HepG2 (cell line): ENCODE measurements around the gene CD79A. TPM values are rescaled to one million over a fixed set of nuclear protein-coding genes. Genes with fewer than 3 reads are reported as not detected.

ENCODE experiments used
- HCFC1 ChIP-seq: fragments of 150-350 bp; IDR thresholded peaks from 2 replicates; pipeline ENCODE4 v1.6.1; 2014; ENCODE audit warnings: low read depth, low read length
- IKZF1 ChIP-seq: fragments of 450-650 bp; IDR thresholded peaks from 2 replicates; pipeline ENCODE4 v1.7.1; 2016
- IRF2 ChIP-seq: IDR thresholded peaks from 2 replicates; pipeline ENCODE4 v1.6.1; 2018; ENCODE audit warnings: missing genetic modification reagents, missing compliant biosample characterization
- KLF15 ChIP-seq: sonication (generic); formaldehyde crosslinking; IDR thresholded peaks from 2 replicates; pipeline ENCODE4 v1.8.1; 2023; ENCODE audit warnings: borderline replicate concordance, mild to moderate bottlenecking, inconsistent platforms, missing genetic modification reagents, mixed read lengths
- KLF9 ChIP-seq: IDR thresholded peaks from 2 replicates; pipeline ENCODE4 v1.6.1; 2016; ENCODE audit warnings: low read depth
- RXRA ChIP-seq: sonication (generic); formaldehyde crosslinking; IDR thresholded peaks from 2 replicates; pipeline ENCODE4 v1.5.1; 2020; ENCODE audit warnings: missing genetic modification reagents
- SKI ChIP-seq: fragments of 450-650 bp; IDR thresholded peaks from one replicate; pipeline ENCODE4 v1.6.1; 2018; ENCODE audit warnings: mild to moderate bottlenecking; ENCODE audit not compliant: partially characterized antibody
- SMAD3 ChIP-seq: sonication (generic); formaldehyde crosslinking; IDR thresholded peaks from 2 replicates; pipeline ENCODE4 v1.4.0; 2020; ENCODE audit warnings: missing genetic modification reagents
- ZFP1 ChIP-seq: IDR thresholded peaks from 2 replicates; pipeline ENCODE4 v1.6.1; 2016
- ZKSCAN8 ChIP-seq: IDR thresholded peaks from 2 replicates; pipeline ENCODE4 v1.6.1; 2016; ENCODE audit warnings: borderline replicate concordance, missing genetic modification reagents, missing compliant biosample characterization
- ZNF224 ChIP-seq: sonication (generic); formaldehyde crosslinking; IDR thresholded peaks from 2 replicates; pipeline ENCODE4 v1.5.0; 2020; ENCODE audit warnings: mild to moderate bottlenecking, missing genetic modification reagents
- ZNF234 ChIP-seq: sonication (generic); formaldehyde crosslinking; conservative IDR thresholded peaks from 2 replicates; pipeline ENCODE4 v1.5.1; 2020; ENCODE audit warnings: mild to moderate bottlenecking, missing genetic modification reagents
- ZNF30 ChIP-seq: sonication (generic); formaldehyde crosslinking; IDR thresholded peaks from 2 replicates; pipeline ENCODE4 v1.5.0; 2020; ENCODE audit warnings: mild to moderate bottlenecking, missing genetic modification reagents
- ZNF550 ChIP-seq: sonication (generic); formaldehyde crosslinking; IDR thresholded peaks from 2 replicates; pipeline ENCODE4 v1.4.0; 2020; ENCODE audit warnings: mild to moderate bottlenecking, missing genetic modification reagents, borderline replicate concordance
- ZNF556 ChIP-seq: sonication (generic); formaldehyde crosslinking; IDR thresholded peaks from 2 replicates; pipeline ENCODE4 v1.4.0; 2020; ENCODE audit warnings: mild to moderate bottlenecking, missing genetic modification reagents, borderline replicate concordance
- ZNF570 ChIP-seq: sonication (generic); formaldehyde crosslinking; IDR thresholded peaks from 2 replicates; pipeline ENCODE4 v1.4.0; 2020; ENCODE audit warnings: mild to moderate bottlenecking, missing genetic modification reagents, borderline replicate concordance
- polyA plus RNA-seq, 8 experiments: library from polyadenylated mRNA; depleted of rRNA in 3 of 8; stranded (reverse) in 7 of 8; unstranded in 1 of 8; fragments of >200 nt; fragmentation: Illumina TruSeq in 4 of 8; extraction: Trizol in 4 of 8; gene quantifications; 2 replicates each; pipeline versions ENCODE4 v1.2.1 to v1.2.3, GENCODE V29; 2011 to 2016; ENCODE audit warnings: low read depth in 4 of 8, missing spikeins in 1 of 8, mixed read lengths in 1 of 8; ENCODE audit not compliant: insufficient read depth in 1 of 8
- total RNA-seq, 5 experiments: library from RNA; depleted of rRNA; stranded (reverse); fragments of >200 nt; fragmentation: Illumina TruSeq; extraction: Trizol; gene quantifications; 2 replicates each; pipeline ENCODE4 v1.2.3, GENCODE V29; 2016; ENCODE audit warnings: low read depth in 1 of 5
- TF ChIP-seq, protein P1 (sequence below): sonication (generic); formaldehyde crosslinking; IDR thresholded peaks from 2 replicates; pipeline ENCODE4 v1.5.0; 2020; ENCODE audit warnings: mild to moderate bottlenecking, missing genetic modification reagents
- TF ChIP-seq, protein P2 (sequence below): sonication (generic); formaldehyde crosslinking; IDR thresholded peaks from 2 replicates; pipeline ENCODE4 v1.5.0; 2020; ENCODE audit warnings: mild to moderate bottlenecking, missing genetic modification reagents
- TF ChIP-seq, protein P3 (sequence below): fragments of 450-650 bp; IDR thresholded peaks from 2 replicates; pipeline ENCODE4 v1.6.1; 2016
- TF ChIP-seq, protein P4 (sequence below), 2 experiments: sonication (generic) in 1 of 2; formaldehyde crosslinking in 1 of 2; IDR thresholded peaks; 2 replicates each; pipeline versions ENCODE4 v1.6.1 to v1.9.0; 2014 to 2022; ENCODE audit warnings: antibody characterized with exemption in 1 of 2, borderline replicate concordance in 1 of 2, inconsistent platforms in 1 of 2, low read depth in 1 of 2, missing genetic modification reagents in 1 of 2

CD79A gene
- total and polyA plus RNA-seq, 2 of the 13 experiments (the other 11 are each of a cell fraction or from before 2014, with no cell fraction given): 0.24 to 0.33 TPM

DNA sequence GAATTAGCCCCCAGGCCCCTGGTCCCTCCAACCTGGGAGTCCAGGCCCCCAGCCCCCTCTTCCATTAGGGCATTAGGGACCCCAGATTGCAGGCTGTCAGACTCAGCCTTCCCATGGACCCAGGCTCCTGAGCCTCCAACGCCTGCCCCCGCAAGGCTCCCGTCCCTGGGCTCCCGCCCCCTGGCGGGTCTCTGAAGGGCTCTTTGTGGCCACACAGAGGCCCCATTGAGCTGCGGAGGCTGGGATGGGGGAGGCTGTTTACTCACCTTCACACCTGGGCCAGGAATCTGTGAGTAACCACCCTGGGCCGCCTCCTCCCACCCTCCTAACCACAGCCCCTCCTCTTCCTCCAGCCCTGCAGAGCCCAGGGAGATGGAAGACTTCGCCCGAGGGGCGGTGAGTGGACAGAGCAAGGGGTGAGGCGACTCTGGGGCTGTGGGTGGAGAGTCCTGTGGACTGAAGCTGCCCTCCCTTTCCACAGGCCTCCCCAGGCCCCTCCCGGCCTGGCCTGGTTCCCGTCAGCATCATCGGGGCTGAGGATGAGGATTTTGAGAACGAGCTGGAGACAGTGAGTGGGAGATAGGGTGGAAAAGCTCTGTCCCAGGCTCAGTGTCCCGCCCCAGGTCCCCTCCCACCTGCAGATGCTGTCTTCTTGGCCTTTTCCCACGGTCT is 10.8 kb downstream of the CD79A start (continued):
- TF ChIP-seq, protein P1, sequence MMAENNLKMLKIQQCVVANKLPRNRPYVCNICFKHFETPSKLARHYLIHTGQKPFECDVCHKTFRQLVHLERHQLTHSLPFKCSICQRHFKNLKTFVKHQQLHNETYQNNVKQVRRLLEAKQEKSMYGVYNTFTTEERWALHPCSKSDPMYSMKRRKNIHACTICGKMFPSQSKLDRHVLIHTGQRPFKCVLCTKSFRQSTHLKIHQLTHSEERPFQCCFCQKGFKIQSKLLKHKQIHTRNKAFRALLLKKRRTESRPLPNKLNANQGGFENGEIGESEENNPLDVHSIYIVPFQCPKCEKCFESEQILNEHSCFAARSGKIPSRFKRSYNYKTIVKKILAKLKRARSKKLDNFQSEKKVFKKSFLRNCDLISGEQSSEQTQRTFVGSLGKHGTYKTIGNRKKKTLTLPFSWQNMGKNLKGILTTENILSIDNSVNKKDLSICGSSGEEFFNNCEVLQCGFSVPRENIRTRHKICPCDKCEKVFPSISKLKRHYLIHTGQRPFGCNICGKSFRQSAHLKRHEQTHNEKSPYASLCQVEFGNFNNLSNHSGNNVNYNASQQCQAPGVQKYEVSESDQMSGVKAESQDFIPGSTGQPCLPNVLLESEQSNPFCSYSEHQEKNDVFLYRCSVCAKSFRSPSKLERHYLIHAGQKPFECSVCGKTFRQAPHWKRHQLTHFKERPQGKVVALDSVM (CRISPR knock-in tag): peak; percentile 98
- TF ChIP-seq IKZF1 (no peak), ZNF550 (no peak), IRF2 (CRISPR knock-in tag) (peak; percentile 60; the same call in 1 of the 2 replicates), KLF15 (CRISPR knock-in tag) (no peak), KLF9 (CRISPR knock-in tag) (no peak), SKI (peak; percentile 55), SMAD3 (peak; percentile 61; the same call in 1 of the 2 replicates), HCFC1 (no peak), ZFP1 (CRISPR knock-in tag) (0 out of 2 replicates have a peak, but pooled peaks have one; percentile 41), ZNF570 (CRISPR knock-in tag) (no peak), ZNF556 (CRISPR knock-in tag) (peak; percentile 97), ZNF234 (CRISPR knock-in tag) (no peak), RXRA (CRISPR knock-in tag) (peak; percentile 87), ZKSCAN8 (CRISPR knock-in tag) (peak; percentile 62; the same call in 1 of the 2 replicates), ZNF224 (CRISPR knock-in tag) (no peak), ZNF30 (CRISPR knock-in tag) (no peak)
- TF ChIP-seq, protein P2, sequence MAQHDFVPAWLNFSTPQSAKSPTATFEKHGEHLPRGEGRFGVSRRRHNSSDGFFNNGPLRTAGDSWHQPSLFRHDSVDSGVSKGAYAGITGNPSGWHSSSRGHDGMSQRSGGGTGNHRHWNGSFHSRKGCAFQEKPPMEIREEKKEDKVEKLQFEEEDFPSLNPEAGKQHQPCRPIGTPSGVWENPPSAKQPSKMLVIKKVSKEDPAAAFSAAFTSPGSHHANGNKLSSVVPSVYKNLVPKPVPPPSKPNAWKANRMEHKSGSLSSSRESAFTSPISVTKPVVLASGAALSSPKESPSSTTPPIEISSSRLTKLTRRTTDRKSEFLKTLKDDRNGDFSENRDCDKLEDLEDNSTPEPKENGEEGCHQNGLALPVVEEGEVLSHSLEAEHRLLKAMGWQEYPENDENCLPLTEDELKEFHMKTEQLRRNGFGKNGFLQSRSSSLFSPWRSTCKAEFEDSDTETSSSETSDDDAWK: no peak
- TF ChIP-seq, protein P3, sequence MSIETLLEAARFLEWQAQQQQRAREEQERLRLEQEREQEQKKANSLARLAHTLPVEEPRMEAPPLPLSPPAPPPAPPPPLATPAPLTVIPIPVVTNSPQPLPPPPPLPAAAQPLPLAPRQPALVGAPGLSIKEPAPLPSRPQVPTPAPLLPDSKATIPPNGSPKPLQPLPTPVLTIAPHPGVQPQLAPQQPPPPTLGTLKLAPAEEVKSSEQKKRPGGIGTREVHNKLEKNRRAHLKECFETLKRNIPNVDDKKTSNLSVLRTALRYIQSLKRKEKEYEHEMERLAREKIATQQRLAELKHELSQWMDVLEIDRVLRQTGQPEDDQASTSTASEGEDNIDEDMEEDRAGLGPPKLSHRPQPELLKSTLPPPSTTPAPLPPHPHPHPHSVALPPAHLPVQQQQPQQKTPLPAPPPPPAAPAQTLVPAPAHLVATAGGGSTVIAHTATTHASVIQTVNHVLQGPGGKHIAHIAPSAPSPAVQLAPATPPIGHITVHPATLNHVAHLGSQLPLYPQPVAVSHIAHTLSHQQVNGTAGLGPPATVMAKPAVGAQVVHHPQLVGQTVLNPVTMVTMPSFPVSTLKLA: no peak
- TF ChIP-seq, protein P4, sequence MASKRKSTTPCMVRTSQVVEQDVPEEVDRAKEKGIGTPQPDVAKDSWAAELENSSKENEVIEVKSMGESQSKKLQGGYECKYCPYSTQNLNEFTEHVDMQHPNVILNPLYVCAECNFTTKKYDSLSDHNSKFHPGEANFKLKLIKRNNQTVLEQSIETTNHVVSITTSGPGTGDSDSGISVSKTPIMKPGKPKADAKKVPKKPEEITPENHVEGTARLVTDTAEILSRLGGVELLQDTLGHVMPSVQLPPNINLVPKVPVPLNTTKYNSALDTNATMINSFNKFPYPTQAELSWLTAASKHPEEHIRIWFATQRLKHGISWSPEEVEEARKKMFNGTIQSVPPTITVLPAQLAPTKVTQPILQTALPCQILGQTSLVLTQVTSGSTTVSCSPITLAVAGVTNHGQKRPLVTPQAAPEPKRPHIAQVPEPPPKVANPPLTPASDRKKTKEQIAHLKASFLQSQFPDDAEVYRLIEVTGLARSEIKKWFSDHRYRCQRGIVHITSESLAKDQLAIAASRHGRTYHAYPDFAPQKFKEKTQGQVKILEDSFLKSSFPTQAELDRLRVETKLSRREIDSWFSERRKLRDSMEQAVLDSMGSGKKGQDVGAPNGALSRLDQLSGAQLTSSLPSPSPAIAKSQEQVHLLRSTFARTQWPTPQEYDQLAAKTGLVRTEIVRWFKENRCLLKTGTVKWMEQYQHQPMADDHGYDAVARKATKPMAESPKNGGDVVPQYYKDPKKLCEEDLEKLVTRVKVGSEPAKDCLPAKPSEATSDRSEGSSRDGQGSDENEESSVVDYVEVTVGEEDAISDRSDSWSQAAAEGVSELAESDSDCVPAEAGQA (IDR thresholded peaks at IDR 0.05; ENCODE audit: low read depth): no peak; the same call in 1 of the 2 replicates
- TF ChIP-seq, protein P4 (CRISPR knock-in tag; IDR thresholded peaks at IDR 0.05; ENCODE audit: borderline replicate concordance): no peak
